NCI-H2196 treated with DMSO at 0.1 percent for 48 hours (cell line): ENCODE results near the gene CUTC.
"Not testable (repeated sequence)": the region's sequence is repeated elsewhere in the genome, so short reads cannot be mapped to it uniquely, and the experiment has no call there.

Experiments
- DNase-seq: peaks from one replicate; lab custom pipeline; 2025; ENCODE audit not compliant: unreplicated experiment; lab: John Stamatoyannopoulos, UW

The CUTC gene

DNA sequence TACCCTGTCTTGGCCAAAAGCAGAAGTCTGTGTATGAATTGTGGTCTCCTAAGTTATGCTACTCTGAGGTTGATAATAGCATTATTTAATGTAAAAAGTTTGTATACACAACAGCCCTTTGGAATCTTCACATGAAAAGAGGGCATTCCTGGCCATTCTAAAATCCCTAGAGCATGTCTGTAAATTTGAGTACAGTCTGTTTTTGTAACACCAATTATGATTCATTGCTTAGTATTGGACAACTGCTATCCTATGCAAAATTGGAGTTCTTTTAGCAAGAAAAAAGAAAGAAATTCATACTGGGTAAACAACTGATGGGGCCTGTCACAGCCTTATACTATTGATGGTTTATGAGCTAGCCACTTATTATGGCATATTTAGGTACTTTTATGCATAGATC, 10.2 kb downstream of the CUTC start:
- no peak for DNase-seq

GRCh38 chr10:99742701-99743100, 10.7 kb downstream of the CUTC start:
- DNase-seq, result no peak

GRCh38 chr10:99743841-99744240, 11.8 kb downstream of the CUTC start:
- no peak for DNase-seq

DNA sequence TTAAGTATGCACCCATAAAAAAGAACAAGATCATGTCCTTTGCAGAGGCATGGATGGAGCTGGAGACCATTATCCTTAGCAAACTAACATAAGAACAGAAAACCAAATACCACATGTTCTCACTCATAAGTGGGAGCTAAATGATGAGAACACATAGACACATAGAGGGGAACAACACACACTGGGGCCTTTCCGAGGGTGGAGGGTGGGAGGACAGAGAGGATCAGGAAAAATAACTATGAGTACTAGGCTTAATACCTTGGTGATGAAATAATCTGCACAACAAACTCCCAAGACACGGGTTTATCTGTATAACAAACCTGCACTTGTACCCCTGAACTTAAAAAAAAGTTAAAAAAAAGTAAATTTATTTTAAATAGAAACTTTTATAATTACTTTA, 14.1 kb downstream of the CUTC start:
- not testable (repeated sequence) for DNase-seq

- no peak for DNase-seq
These were observed 16.9 kb downstream of the CUTC start for GRCh38 chr10:99748823-99749451.

DNA sequence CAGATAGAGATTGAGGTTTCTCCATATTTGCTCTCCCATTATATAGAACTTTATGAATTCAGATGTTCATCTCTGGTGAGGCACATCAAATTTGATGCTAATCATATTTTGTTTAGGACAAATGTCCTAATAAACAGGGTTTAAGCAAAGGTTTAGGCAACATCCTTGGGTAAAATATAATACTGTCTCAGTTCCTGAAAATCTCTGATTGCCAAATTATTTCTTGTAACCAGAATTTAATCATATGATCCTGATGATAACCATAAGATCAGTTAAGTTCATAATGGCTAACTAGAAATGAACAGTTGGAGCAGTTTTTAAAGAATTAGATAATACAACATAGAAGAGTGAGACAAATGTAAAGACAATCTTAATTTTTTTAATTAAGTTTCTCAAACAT, 18.6 kb downstream of the CUTC start:
- no peak for DNase-seq

GRCh38 chr10:99754670-99755069, 22.6 kb downstream of the CUTC start:
- no peak for DNase-seq

DNA sequence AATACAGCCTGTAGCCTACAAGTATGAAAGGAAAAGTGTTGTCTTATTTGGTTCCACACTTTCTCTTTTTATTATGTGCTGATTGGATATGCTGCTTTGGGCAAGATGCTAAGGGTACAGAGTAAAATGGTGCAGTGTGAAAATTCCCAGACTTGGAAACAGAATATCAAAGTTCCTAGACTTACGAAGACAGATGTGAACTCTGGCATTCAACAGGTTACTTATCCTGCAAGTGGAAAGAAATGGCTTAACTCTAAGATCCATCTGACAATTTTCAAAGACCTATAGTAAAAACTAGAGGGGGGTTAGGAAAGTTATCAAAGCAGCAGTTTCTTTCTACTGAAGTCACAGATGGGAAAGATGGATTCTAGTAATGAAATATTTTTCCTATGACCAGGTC, 24.1 kb downstream of the CUTC start:
- DNase-seq, result no peak

- no peak for DNase-seq
These were observed 26.3 kb downstream of the CUTC start for GRCh38 chr10:99758211-99758891.

DNA sequence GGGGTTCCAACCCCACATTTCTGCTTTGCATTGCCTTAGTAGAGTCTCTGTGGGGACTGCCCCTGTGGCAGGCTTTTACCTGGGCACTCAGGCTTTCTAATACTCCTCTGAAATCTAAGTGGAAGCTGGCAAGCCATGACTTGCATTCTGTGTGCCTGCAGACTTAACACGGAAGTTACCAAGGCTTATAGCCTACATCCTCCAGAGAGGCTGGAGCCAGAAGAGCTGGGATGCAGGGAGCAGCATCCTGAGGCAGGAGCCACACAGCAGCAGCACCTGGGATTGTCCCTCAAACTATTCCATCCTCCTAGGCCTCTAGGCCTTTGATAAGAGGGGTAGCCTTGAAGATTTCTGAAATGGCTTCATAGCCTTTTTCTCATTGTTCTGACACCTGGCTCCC, 28.3 kb downstream of the CUTC start:
- no peak for DNase-seq

DNA sequence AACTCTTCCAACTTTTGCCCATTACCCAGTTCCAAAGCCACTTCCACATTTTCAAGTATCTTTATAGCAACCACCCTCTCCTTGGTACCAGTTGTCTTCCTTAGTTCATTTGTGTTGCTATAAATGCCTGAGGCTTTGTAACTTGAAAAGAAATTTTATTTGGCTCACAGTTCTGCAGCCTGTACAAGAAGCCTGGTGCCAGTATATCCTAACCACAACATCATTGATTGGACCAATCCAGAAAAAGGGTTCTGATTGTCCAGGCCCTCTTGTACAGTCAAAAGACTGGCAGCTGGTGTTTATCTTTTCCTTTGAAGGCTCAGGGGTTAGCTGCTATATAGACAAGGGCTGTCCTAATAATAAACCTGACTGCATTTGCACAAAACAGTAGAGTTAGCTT, 29.3 kb downstream of the CUTC start:
- DNase-seq, result no peak

DNA sequence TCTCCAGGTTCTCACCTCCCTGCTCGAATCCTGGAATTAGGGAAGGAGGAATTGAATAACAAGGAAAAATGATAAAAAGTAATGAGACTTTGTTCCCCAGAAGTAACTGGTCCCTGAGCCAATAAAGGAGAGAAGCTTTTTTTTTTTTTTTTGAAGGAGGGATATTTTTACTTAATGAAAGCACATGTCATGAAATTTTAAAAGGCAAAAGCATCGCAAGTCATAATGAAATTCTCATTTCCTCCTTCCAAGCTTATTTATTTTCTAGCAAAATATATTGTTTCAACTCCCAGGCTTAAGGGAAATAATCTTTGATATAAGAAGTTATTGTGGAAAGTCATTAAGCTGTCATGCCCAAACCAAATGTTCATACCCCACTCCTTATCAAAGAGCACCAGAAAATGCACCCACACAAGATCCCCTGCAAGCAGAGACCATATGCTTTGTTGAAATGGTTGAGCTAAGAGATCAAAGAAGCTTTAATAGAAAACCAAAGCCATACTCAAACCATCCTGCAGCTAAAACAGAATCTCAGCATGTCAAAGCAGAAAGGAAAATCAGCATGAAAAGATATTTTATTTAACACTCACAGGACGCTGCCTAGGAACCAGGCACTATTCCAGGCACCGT, 33.8 kb downstream of the CUTC start:
- no peak for DNase-seq

- DNase-seq, result no peak
These were observed 34.3 kb downstream of the CUTC start for GRCh38 chr10:99766302-99766681.

- no peak for DNase-seq
These were observed 35.9 kb downstream of the CUTC start for GRCh38 chr10:99767901-99768300.

DNA sequence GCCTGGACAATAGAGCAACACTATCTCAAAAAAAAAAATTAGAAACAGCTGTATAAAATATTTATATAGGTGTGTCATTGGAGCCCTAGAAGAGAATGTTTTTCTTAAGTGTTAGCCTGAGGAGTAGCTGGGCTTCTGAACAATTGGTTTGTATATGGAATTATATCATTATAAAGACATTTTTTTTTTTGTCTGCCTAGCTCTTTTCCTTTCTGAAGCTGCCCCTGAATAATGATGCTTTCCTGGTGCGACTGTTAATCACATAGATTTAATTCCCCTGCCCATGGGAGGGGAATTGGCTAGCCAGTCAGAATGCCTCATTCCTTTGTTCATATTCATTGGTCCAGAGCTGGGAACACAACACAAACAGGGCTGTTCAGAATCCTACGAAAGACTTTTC, 36.5 kb downstream of the CUTC start:
- DNase-seq, result no peak

GRCh38 chr10:99769706-99770105, 37.7 kb downstream of the CUTC start:
- no peak for DNase-seq

GRCh38 chr10:99770408-99771045, 38.5 kb downstream of the CUTC start:
- DNase-seq, result no peak

GRCh38 chr10:99775850-99776249, 43.8 kb downstream of the CUTC start:
- no peak for DNase-seq

GRCh38 chr10:99777918-99778714, 46.1 kb downstream of the CUTC start:
- DNase-seq, result no peak

GRCh38 chr10:99779335-99779734, 47.3 kb downstream of the CUTC start:
- DNase-seq, result no peak

DNA sequence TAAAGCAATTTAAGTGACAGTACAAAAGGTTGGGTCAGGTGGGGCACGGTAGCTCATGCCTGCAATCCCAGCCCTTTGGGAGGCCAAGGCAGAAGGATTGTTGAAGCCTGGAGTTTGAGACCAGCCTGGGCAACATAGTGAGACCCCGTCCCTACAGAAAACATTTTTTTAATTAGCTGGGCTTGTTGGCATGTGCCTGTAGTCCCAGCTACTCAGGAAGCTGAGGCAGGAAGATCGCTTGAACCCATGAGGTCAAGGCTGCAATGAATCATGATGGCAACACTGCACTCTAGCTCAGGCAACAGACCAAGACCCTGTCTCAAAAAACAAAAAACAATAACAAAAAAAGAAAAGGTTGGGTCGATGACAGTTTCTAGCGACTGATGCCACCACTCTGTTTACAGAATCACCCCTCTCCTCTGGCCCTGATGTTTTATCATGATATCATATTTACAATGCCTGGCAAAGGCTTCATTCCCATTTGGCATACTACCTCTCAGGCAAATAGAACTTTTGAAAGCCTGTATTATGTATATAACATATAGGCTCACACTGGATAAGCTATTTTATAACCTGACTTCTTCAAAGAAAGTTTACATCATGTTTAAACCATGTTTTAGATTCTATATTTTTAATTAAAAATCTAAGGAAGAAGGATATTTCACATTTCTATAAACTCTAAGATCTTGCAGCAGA, 49.8 kb downstream of the CUTC start:
- no peak for DNase-seq
